ENCODE results near the gene FBXW5. TPM values are rescaled to one million over a fixed set of nuclear protein-coding genes. Genes with fewer than 3 reads are reported as not detected.

FBXW5 gene
- total RNA-seq, 1 experiment from 2014 or later = 101 TPM

DNA sequence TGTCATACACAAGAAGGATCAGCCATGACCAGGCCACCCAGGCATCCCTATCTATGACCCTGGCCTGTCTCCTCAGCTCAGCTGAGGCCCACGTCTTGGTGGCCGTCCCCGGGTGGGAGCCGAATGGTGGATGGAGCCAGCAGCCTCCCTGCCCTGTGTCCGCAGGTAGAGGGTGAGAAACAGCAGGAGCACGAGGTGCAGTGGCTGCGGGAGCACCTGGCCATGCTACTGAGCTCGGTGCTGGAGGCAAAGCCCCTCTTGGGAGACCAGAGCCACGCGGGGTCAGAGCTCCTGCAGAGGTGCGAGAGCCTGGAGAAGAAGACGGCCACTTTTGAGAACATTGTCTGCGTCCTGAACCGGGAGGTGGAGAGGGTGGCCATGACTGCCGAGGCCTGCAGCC, 24.5 kb downstream of the FBXW5 start:
- intact Hi-C loops (cut with micrococcal nuclease; ENCODE audit: unreplicated experiment) = no loop called here
- no peaks in the 10 kb centered on the region for H3K9me3 ChIP-seq (ENCODE audit: insufficient read depth, low read depth)
- H4K20me1 ChIP-seq (ENCODE audit: insufficient read depth) = no peaks in the 10 kb centered on the region
- no peak overlapping the region for H3K4me2 ChIP-seq
- ChIA-PET POLR2A (ENCODE audit: unreplicated experiment) (interaction anchor here (0.5 kb wide), 1 partner anchor 54 kb away, joined by 3 read pairs; the partner anchor contains the start of gene EDF1), CTCF (interaction anchor here (0.6 kb wide), 1 partner anchor 128 kb away, joined by 3 read pairs; no protein-coding TSS in a partner anchor)
- BruUV-seq (replicated peaks) = no TSS peak
- no peaks in the 10 kb centered on the region for H3K36me3 ChIP-seq (ENCODE audit: low read depth)
- no peak for DNase-seq
- no peak overlapping the region for H2AFZ ChIP-seq
- H3K27me3 ChIP-seq (ENCODE audit: insufficient read depth, low read depth) = no peaks in the 10 kb centered on the region
- no peak overlapping the region for H3K27ac ChIP-seq
- H3K9me2 ChIP-seq (ENCODE audit: insufficient read depth) = no peaks in the 10 kb centered on the region
- TF ChIP-seq, protein P1, sequence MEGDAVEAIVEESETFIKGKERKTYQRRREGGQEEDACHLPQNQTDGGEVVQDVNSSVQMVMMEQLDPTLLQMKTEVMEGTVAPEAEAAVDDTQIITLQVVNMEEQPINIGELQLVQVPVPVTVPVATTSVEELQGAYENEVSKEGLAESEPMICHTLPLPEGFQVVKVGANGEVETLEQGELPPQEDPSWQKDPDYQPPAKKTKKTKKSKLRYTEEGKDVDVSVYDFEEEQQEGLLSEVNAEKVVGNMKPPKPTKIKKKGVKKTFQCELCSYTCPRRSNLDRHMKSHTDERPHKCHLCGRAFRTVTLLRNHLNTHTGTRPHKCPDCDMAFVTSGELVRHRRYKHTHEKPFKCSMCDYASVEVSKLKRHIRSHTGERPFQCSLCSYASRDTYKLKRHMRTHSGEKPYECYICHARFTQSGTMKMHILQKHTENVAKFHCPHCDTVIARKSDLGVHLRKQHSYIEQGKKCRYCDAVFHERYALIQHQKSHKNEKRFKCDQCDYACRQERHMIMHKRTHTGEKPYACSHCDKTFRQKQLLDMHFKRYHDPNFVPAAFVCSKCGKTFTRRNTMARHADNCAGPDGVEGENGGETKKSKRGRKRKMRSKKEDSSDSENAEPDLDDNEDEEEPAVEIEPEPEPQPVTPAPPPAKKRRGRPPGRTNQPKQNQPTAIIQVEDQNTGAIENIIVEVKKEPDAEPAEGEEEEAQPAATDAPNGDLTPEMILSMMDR (conservative IDR thresholded peaks at IDR 0.05) = no peak
- no peaks in the 10 kb centered on the region for H3K4me1 ChIP-seq (replicated peaks; ENCODE audit: insufficient read depth)
- no peaks in the 10 kb centered on the region for H3F3A ChIP-seq (ENCODE audit: insufficient read depth, low read depth)
- no peaks in the 10 kb centered on the region for H3K79me2 ChIP-seq (ENCODE audit: low read depth)
- H3K4me3 ChIP-seq = no peak overlapping the region

GRCh38 chr9:136917902-136918301, 26.6 kb downstream of the FBXW5 start:
- no peaks in the 10 kb centered on the region for H3K79me2 ChIP-seq (ENCODE audit: low read depth)
- TF ChIP-seq EZH2 (IDR thresholded peaks at IDR 0.05; ENCODE audit: low read depth) = no peak
- TF ChIP-seq, protein P1 (conservative IDR thresholded peaks at IDR 0.05) = no peak
- 0 out of 2 replicates have a peak, but pooled peaks cover 1% of the 10 kb centered on the region for H3K36me3 ChIP-seq (ENCODE audit: low read depth)
- no peaks in the 10 kb centered on the region for H3K9me3 ChIP-seq (ENCODE audit: insufficient read depth, low read depth)
- ChIA-PET CTCF (no interaction called here), POLR2A (ENCODE audit: unreplicated experiment) (interaction anchor here (0.6 kb wide), 1 partner anchor 141 kb away, joined by 8 read pairs; no protein-coding TSS in a partner anchor)
- H3K4me2 ChIP-seq = no peak overlapping the region
- H3K27me3 ChIP-seq (ENCODE audit: insufficient read depth, low read depth) = no peaks in the 10 kb centered on the region
- BruUV-seq (replicated peaks) = no TSS peak
- H3K4me3 ChIP-seq = no peak overlapping the region
- no peaks in the 10 kb centered on the region; the same call in 1 of the 2 replicates for H4K20me1 ChIP-seq (ENCODE audit: insufficient read depth)
- no peaks in the 10 kb centered on the region for H3F3A ChIP-seq (ENCODE audit: insufficient read depth, low read depth)
- H2AFZ ChIP-seq = no peak overlapping the region
- intact Hi-C loops (cut with micrococcal nuclease; ENCODE audit: unreplicated experiment) = no loop called here
- no peak overlapping the region for H3K27ac ChIP-seq
- DNase-seq = no peak
- H3K9me2 ChIP-seq (ENCODE audit: insufficient read depth) = no peaks in the 10 kb centered on the region
- H3K4me1 ChIP-seq (replicated peaks; ENCODE audit: insufficient read depth) = no peaks in the 10 kb centered on the region

DNA sequence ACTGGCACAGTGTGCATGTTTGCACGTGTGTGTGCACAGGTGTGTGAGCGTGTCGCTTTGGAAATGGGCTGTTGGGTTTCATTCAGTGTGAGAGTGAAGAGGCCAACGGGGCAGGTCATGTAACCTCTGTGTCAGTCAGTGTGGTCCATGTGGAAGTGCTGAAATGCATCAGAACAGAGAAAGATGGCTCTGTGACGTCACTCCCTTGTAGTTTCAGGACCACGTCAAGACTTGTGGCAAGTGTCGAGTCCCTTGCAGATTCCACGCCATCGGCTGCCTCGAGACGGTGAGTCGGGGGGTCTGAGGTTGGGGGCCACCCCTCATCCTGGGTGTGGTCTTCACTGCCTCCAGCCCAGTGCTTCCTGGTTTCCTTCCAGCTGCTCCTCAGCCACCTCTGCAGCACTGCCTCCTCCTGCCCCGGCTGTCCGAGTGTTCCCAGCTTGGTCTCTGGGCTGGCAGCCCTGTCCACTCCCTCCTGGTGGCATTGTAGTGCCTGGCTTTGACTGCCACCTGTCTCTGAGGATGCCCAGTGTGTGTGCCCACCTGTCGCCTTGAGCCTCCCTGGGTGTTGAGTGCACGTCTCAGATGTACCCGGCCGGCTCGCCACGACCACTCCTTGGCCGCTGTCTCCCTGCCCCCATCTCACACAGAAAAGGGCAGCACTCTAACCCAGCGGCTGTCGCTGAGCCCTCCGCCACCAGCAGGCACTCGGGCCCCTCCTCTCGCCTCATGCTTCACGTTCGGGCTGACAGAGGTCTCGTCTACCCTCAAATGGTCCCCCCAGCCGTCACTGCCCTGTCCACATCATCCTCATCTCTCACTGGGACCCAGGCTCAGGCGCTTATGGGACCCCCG, 28.0 kb downstream of the FBXW5 start:
- H3K9me3 ChIP-seq (ENCODE audit: insufficient read depth, low read depth) = no peaks in the 10 kb centered on the region
- ChIA-PET CTCF (no interaction called here), POLR2A (ENCODE audit: unreplicated experiment) (no interaction called here)
- no peak overlapping the region for H2AFZ ChIP-seq
- H3K4me3 ChIP-seq = no peak overlapping the region
- H3K9me2 ChIP-seq (ENCODE audit: insufficient read depth) = no peaks in the 10 kb centered on the region
- no peaks in the 10 kb centered on the region for H3K27me3 ChIP-seq (ENCODE audit: insufficient read depth, low read depth)
- no peaks in the 10 kb centered on the region for H3K79me2 ChIP-seq (ENCODE audit: low read depth)
- 0 out of 2 replicates have a peak, but pooled peaks cover 7% of the 10 kb centered on the region for H3K36me3 ChIP-seq (ENCODE audit: low read depth)
- no peaks in the 10 kb centered on the region; the same call in 1 of the 2 replicates for H4K20me1 ChIP-seq (ENCODE audit: insufficient read depth)
- no peak overlapping the region for H3K4me2 ChIP-seq
- H3K27ac ChIP-seq = no peak overlapping the region
- no TSS peak for BruUV-seq (replicated peaks)
- no peak for DNase-seq
- intact Hi-C loops (cut with micrococcal nuclease; ENCODE audit: unreplicated experiment) = no loop called here
- H3K4me1 ChIP-seq (replicated peaks; ENCODE audit: insufficient read depth) = no peaks in the 10 kb centered on the region
- TF ChIP-seq, protein P1 (conservative IDR thresholded peaks at IDR 0.05) = no peak
- no peak for TF ChIP-seq EZH2 (IDR thresholded peaks at IDR 0.05; ENCODE audit: low read depth)
- no peaks in the 10 kb centered on the region for H3F3A ChIP-seq (ENCODE audit: insufficient read depth, low read depth)

Measured in PC-9 (cell line).